Measurements from ENCODE around the gene IZUMO4.
"Not testable (repeated sequence)": the region's sequence is repeated elsewhere in the genome, so short reads cannot be mapped to it uniquely, and the experiment has no call there.

IZUMO4 gene

DNA sequence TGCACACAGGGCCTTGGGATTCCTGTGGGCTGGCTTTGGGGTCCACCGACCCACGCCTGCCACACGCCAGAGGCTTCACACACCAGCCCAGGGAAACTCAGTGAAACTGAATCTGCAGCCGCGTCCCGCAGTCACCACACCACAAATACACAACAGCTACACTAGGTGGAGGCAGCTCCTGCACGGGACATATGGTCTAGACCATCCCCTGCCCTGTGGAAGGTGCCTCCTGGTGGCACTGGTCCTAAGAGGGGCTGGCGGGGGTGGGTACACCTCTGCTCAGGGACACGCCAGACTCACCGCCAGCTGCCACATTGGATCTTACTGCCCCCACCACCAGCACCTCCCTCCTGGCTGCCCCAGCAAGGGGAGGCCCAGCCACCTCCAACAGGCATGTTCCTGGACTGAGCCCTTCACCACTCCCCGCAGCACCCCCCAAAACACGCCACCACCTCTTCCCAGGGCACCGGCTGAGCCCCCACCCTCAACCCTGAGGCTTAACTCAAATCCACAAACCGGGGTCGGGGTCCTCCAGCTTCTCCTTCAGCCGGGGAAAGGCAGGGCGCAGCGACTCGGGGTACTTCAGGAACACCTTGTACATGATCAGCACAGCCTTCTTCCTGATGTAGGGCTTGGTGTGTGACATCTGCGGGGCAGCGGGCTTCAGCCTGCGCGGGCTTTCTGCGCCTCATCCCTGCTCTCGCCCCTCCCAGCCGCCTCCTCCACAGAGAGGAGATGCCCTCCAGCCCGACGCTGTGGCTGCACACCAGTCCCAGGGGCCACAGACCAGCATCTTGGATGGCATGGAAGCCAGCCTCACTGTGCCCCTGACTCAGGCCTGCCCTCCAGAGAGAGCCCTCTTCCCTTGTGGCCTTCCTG is 33.4 kb downstream of the IZUMO4 start:
- no peak overlapping the region for H3K4me3 Mint-ChIP-seq

DNA sequence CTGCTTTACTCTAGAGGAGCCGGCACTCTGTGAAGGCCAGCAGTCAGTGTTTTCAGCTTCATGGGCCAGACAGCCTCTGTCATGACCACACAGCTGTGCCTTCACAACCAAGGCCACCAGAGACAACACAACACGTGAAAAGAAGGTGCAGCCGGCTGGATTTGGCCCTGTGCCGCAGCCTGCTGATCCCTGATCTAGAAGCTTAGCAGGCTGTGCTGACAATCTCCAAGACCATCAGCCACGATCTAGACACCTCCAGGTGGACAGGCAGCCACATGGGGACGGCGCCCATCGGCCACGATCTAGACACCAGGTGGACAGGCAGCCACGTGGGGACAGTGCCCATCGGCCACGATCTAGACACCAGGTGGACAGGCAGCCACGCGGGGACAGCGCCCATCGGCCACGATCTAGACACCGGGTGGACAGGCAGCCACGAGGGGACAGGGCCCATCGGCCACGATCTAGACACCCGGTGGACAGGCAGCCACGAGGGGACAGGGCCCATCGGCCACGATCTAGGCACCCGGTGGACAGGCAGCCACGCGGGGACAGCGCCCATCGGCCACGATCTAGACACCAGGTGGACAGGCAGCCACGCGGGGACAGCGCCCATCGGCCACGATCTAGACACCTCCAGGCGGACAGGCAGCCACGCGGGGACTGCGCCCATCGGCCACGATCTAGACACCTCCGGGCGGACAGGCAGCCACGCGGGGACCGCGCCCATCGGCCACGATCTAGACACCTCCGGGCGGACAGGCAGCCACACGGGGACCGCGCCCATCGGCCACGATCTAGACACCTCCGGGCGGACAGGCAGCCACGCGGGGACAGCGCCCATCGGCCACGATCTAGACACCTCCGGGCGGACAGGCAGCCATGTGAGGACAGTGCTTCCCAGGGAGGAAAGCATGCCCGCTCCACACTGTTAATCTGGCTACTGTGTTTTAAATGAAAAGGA is 34.6 kb downstream of the IZUMO4 start:
- H3K36me3 Mint-ChIP-seq (ENCODE audit: low read depth), result peaks cover 10% of the 10 kb centered on the region
- not testable (repeated sequence) for H3K27me3 Mint-ChIP-seq (ENCODE audit: low read depth); H3K9me3 Mint-ChIP-seq; H3K4me3 Mint-ChIP-seq; H3K27ac Mint-ChIP-seq; H3K4me1 Mint-ChIP-seq (ENCODE audit: low read depth)

More for the DNA sequence above, 33.4 kb downstream of the IZUMO4 start:
- peaks cover 7% of the 10 kb centered on the region for H3K36me3 Mint-ChIP-seq (ENCODE audit: low read depth)
- H3K9me3 Mint-ChIP-seq, result no peaks in the 10 kb centered on the region
- no peaks in the 10 kb centered on the region for H3K27me3 Mint-ChIP-seq (ENCODE audit: low read depth)
- no peak overlapping the region for H3K27ac Mint-ChIP-seq
- no peaks in the 10 kb centered on the region for H3K4me1 Mint-ChIP-seq (ENCODE audit: low read depth)

DNA sequence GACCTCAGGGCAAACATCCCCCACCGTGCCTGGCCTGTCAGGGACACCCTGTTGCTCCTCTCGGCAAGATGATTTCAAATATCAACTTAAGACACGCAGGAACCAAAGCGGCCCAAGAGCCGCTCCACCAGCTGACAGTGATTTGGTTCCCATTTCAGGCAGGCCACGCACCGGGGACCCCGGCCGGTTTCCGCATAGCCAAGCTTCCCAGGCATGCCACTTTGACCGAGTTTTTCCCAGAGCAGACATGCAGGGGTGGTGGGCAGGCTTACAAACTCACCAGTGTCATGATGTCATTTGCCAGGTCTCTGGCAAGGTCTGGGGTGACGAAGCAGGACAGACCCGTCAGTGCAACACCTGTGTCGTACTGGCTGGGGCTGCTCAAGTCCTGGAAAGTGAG is 35.5 kb downstream of the IZUMO4 start:
- H3K4me3 Mint-ChIP-seq, result no peak overlapping the region
- H3K4me1 Mint-ChIP-seq (ENCODE audit: low read depth), result no peaks in the 10 kb centered on the region
- no peaks in the 10 kb centered on the region for H3K27me3 Mint-ChIP-seq (ENCODE audit: low read depth)
- no peaks in the 10 kb centered on the region for H3K9me3 Mint-ChIP-seq
- no peak overlapping the region for H3K27ac Mint-ChIP-seq
- peaks cover 12% of the 10 kb centered on the region for H3K36me3 Mint-ChIP-seq (ENCODE audit: low read depth)

DNA sequence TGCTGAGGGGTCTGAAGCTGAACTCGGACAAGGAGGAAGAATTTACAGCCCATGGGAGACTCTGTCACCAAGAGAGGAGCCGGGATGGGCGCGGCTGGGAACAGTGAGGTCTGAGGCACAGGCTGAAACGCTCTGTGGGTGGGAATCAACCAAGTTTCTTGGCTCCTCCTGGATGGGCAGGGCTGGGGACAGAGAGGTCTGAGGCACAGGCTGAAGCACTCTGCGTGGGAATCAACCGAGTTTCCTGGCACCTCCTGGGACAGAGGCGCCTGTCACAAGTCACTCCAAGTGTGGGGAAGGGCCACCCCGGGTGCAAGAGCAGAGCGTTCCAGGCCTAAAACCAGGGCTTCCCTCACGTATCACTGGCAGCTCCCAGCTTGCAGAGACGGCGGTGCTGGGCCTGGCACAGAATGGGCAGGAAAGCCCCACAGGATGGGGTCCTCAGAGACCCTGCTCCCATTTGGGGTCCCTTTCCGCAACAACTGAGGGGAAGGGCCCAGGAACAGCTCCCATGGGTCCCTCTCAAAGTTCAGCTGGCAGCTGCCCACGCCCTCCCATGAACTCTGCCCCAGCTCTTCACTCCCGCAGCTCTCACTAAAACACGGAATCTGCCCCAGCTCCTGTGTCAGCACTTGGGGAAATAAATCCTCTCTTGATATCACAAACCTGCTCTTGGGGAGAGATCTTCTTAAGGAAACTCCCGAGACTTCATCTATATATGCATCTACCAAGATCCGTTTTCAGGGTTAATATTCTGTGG is 36.2 kb downstream of the IZUMO4 start:
- no peaks in the 10 kb centered on the region for H3K27me3 Mint-ChIP-seq (ENCODE audit: low read depth)
- H3K9me3 Mint-ChIP-seq, result no peaks in the 10 kb centered on the region
- no peak overlapping the region for H3K27ac Mint-ChIP-seq
- H3K4me1 Mint-ChIP-seq (ENCODE audit: low read depth), result no peaks in the 10 kb centered on the region
- no peak overlapping the region for H3K4me3 Mint-ChIP-seq
- peaks cover 16% of the 10 kb centered on the region for H3K36me3 Mint-ChIP-seq (ENCODE audit: low read depth)

DNA sequence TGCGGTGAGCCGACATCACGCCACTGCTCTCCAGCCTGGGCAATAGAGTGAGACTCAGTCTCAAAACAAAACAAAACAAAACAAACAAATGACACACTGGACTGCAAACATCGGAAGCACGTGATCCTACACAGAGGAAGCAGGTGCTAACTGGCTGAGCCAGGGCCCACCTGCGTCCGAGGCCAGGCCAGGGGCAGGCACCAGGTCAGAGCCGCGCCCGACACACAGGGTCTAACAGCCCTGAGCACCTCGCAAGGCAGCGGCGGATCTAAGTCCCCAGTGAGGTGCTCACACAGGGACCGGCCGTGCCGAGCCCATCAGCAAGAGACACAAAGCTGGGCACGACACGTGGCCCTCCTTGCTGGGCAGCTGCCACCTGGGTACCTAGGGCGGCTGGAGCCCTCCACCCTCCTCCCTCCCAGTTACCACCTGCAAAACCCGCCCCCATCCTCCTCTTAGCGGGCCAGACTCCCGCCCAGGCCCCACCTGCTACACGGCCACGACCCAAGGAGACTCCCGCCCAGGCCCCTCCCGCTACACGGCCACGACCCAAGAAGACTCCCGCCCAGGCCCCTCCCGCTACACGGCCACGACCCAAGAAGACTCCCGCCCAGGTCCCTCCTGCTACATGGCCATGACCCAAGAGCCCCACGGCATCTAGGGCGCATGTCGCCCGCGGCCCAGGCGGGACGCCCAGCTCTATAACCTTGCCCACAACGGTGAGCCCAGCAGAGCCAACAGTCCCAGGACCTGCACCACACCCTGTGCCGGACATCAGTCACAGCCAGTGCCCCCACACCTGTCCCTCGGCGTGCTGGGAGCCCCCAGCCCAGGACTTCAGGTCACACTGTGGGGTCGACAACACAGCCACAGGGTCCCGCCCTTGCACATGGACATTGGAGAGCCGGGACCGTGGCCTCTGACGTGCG is 39.0 kb downstream of the IZUMO4 start:
- peaks cover 21% of the 10 kb centered on the region for H3K36me3 Mint-ChIP-seq (ENCODE audit: low read depth)
- no peaks in the 10 kb centered on the region for H3K4me1 Mint-ChIP-seq (ENCODE audit: low read depth)
- no peaks in the 10 kb centered on the region for H3K27me3 Mint-ChIP-seq (ENCODE audit: low read depth)
- no peak overlapping the region for H3K4me3 Mint-ChIP-seq
- H3K9me3 Mint-ChIP-seq, result no peaks in the 10 kb centered on the region
- no peak overlapping the region for H3K27ac Mint-ChIP-seq

DNA sequence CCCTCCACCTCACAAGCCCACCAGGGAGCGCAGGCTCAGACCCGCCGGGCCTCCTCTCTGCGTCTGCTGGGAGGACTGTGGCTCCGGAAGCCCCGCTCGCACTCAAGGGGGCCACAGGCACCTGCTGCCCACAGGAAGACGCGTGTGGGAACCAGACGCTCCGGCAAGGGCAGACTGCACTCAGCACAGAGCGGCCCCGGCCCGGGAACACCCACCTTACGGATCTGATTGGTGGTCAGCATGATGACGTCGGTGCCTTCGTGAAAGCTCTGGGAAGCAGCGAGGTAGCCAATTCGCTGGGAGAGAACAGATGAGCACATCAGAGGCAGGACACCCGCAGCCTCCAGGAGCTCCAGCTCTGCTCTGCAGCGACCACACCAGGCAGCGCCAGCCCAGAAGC is 40.1 kb downstream of the IZUMO4 start:
- Mint-ChIP-seq H3K9me3 (no peaks in the 10 kb centered on the region), H3K27ac (no peak overlapping the region), H3K4me3 (no peak overlapping the region), H3K36me3 (ENCODE audit: low read depth) (peaks cover 21% of the 10 kb centered on the region), H3K27me3 (ENCODE audit: low read depth) (no peaks in the 10 kb centered on the region), H3K4me1 (ENCODE audit: low read depth) (peaks cover 1% of the 10 kb centered on the region)

DNA sequence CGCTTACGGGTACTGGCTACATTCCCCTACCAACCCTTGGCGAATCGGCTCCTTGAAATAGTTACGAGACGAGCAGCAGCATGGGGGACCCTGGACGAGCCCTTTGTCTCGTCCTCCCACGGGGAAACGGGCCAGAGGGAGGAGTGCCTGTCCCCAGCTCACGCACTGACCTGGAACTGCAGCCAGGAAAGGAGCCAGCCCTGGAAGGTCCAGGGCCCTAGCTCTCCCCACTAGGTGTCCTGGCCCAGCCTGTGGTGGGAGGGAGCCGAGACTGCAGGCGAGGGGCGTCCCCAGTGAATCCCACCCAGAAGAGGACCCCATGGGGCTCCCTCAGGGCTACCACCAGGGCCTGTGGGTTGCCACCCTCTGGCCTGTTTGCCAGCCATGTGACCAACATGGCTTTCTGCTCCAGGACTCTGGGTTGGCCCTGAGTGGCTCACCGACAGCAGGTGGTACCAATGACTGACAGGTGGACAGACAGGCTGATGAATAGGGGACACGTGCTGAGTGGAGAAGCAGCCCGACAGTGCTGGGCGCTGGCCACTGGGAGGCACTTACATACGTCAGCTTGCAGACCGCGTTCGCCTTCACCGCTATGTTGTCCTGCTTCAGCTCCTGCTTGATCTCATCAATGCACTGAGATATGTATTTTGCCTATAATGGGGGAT is 41.5 kb downstream of the IZUMO4 start:
- H3K27me3 Mint-ChIP-seq (ENCODE audit: low read depth), result no peaks in the 10 kb centered on the region
- peaks cover 1% of the 10 kb centered on the region for H3K4me1 Mint-ChIP-seq (ENCODE audit: low read depth)
- H3K27ac Mint-ChIP-seq, result no peak overlapping the region
- H3K4me3 Mint-ChIP-seq, result no peak overlapping the region
- peaks cover 16% of the 10 kb centered on the region for H3K36me3 Mint-ChIP-seq (ENCODE audit: low read depth)
- no peaks in the 10 kb centered on the region for H3K9me3 Mint-ChIP-seq

DNA sequence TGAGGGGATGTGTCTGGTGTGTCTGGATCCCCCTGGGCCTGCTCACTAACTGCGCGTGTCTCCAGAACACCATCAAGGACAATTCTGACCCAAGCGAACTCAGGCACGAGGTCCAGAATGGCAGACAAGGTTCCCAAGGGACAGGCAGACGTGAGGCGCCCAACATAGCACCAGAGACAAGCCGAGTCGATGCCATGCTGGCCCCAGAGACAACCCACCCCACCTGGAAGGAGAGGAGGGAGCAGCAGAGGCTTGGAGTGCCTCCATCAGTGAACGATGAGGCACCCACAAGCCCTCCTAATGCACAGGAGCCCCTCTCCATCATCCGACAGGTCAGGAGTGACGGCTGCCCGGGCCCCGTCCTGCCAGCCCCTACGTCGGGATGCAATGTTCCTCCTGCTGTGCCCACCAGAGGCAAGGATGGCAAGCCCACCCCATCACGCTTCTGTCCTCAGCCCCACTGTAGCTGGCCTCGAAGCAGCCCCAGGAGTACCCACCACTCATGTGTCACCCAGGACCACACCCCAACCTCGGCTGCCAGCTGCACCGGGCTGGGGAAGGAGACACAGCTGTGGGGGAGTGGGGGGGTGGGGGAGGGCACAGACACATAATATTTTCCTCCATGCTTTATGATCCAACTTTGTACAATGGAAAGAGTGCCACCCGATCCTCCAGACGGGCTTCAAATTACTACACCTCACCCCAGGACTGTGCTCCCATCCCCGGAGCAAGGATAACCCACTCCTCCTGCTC is 42.8 kb downstream of the IZUMO4 start:
- Mint-ChIP-seq H3K4me1 (ENCODE audit: low read depth) (peaks cover 1% of the 10 kb centered on the region), H3K27me3 (ENCODE audit: low read depth) (no peaks in the 10 kb centered on the region), H3K4me3 (no peak overlapping the region), H3K36me3 (ENCODE audit: low read depth) (peaks cover 14% of the 10 kb centered on the region), H3K9me3 (no peaks in the 10 kb centered on the region), H3K27ac (no peak overlapping the region)

DNA sequence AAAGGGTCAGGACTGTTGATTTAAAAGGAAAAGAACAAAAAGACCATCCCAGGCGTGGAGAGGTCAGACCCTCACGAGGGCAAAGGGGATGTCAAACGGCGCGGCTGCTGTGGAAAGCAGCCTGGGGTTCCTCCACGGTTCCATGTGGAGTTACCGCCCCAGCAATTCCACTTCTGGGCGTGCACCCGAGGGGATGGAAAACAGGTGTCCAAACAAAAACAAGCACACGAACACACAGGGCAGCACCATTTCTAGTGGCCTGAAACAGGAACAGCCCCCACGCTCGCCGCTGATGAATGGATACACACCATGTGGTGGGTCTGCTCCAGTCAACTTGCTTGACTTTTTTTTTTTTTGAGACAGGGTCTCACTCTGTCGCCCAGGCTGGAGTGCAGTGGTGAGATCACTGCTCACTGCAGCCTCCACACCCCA is 43.4 kb downstream of the IZUMO4 start:
- Mint-ChIP-seq H3K4me3 (no peak overlapping the region), H3K4me1 (ENCODE audit: low read depth) (peaks cover 1% of the 10 kb centered on the region), H3K27me3 (ENCODE audit: low read depth) (no peaks in the 10 kb centered on the region), H3K27ac (no peak overlapping the region), H3K9me3 (no peaks in the 10 kb centered on the region), H3K36me3 (ENCODE audit: low read depth) (peaks cover 14% of the 10 kb centered on the region)

DNA sequence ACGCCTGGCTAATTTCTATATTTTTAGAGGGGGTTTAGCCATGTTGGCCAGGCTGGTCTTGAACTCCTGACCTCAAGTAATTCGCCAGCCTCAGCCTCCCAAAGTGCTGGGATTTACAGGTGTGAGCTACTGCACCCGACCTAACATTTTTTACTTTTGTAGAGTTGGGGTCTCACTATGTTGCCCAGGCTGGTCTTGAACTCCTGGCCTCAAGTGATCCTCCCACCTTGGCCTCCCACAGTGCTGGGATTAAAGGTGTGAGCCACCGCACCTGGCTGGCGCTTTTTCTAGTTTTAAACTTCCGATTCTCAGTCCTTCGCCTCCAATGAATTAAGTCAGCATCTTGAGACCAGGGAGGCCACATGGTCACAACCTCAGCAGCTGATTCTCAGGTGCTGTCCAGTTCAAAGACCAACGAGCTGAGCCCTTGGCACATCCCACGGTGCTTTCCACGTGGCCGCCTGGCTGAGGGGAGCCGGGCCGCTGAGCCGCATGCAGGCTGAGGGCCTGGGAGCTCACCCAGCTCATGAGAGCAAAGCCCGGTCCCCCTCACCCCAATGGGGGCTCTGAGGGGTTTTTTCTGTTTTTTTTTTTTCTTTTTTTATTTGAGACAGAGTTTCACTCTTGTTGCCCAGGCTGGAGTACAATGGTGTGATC is 45.6 kb downstream of the IZUMO4 start:
- peaks cover 10% of the 10 kb centered on the region for H3K36me3 Mint-ChIP-seq (ENCODE audit: low read depth)
- no peaks in the 10 kb centered on the region for H3K9me3 Mint-ChIP-seq
- no peaks in the 10 kb centered on the region for H3K27me3 Mint-ChIP-seq (ENCODE audit: low read depth)
- H3K4me3 Mint-ChIP-seq, result no peak overlapping the region
- H3K4me1 Mint-ChIP-seq (ENCODE audit: low read depth), result peaks cover 6% of the 10 kb centered on the region
- no peak overlapping the region for H3K27ac Mint-ChIP-seq

DNA sequence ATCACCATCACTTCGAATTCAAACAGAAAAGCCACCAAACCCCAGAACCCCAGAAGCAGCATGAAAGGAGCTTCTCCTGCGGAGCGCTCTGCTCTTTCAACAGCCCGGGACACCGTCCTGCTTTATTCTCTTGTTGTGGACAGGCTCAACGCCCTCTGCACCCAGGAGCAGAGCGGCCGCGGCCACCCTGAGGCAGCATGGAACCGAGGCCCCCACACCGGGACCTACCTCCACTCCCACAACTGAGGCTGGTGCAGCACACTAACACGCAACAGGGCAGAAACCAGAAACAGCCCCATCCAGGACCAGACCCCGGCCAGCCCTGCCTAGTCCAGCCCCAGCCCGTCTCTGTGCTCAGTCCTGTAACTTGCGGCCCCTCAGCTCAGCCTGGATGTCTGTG is 47.5 kb downstream of the IZUMO4 start:
- H3K27me3 Mint-ChIP-seq (ENCODE audit: low read depth), result no peaks in the 10 kb centered on the region
- no peaks in the 10 kb centered on the region for H3K9me3 Mint-ChIP-seq
- H3K4me3 Mint-ChIP-seq, result no peak overlapping the region
- H3K36me3 Mint-ChIP-seq (ENCODE audit: low read depth), result peaks cover 6% of the 10 kb centered on the region
- H3K27ac Mint-ChIP-seq, result no peak overlapping the region
- peaks cover 14% of the 10 kb centered on the region for H3K4me1 Mint-ChIP-seq (ENCODE audit: low read depth)

DNA sequence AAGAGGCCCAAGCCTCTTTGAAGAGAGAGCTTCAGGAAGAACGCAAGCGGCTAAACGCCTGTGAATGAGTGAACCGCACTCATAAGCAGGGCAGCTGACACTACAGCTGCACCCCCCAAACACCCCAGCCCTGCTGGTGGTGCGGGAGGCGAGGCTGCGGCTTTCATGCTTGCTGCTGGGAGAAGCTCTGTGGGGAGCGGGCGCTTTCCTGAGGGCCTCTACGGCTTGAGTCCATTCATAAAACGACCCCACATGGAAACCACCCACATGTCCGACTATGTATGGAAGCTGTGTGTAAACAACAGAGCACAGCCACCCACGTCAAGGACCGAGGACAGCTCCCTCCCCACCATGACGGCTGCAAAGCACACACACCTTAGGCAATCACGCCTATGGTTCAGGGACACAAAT is 49.1 kb downstream of the IZUMO4 start:
- H3K27me3 Mint-ChIP-seq (ENCODE audit: low read depth), result no peaks in the 10 kb centered on the region
- no peaks in the 10 kb centered on the region for H3K9me3 Mint-ChIP-seq
- H3K27ac Mint-ChIP-seq, result no peak overlapping the region
- peaks cover 26% of the 10 kb centered on the region for H3K4me1 Mint-ChIP-seq (ENCODE audit: low read depth)
- peaks cover 8% of the 10 kb centered on the region for H3K36me3 Mint-ChIP-seq (ENCODE audit: low read depth)
- H3K4me3 Mint-ChIP-seq, result no peak overlapping the region

Data from T-helper 1 cell treated with Interleukin-12 subunit alpha and Interleukin-12 subunit beta and Interleukin-4 antibody, amounts not matched to agents 30 μg/mL and 1 μg/mL, for 36 hours (primary cell).